Mesenteric fat pad (tissue), 1 donor: ENCODE data around the gene PHF19. TPM values are rescaled to one million over a fixed set of nuclear protein-coding genes. Genes with fewer than 3 reads are reported as not detected.

ENCODE experiments used
- DNase-seq: peaks from one replicate; pipeline ENCODE4 v3.0.0-alpha.2; 2020; ENCODE audit warnings: low spot score
- total RNA-seq: library from RNA; stranded (reverse); fragmentation: NEBNext Ultra II Directional; extraction: Animal tissue kit (Norgen Biotek cat#: 25700); gene quantifications from one replicate; pipeline ENCODE4 v1.2.1, GENCODE V29; 2021
- donor health status: DM: yes; HTN: yes; CAD: no.

Gene PHF19
- total RNA-seq, 1 donor from 2014 or later, result 13.7 TPM

- no peak for DNase-seq
Observed at GRCh38 chr9:120815075-120815474, 61.9 kb downstream of the PHF19 start.

DNA sequence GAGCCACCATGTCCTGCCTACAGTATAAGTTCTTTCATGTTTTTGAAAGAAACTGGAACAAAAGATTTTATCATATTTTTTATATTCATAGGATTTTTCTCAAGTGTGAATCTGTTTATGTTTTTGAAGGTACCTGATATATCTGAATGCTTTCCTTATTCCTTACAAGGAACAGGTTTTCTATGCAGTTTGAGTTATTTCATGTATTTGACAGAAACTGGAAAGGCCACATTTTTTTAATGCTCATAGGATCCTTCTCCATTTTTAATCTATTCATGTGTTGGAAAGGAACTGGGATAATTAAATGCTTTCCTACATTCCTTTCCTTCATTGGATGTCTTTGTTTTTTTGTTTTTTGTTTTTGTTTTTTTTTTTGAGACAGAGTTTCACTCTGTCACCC lies 68.1 kb downstream of the PHF19 start:
- DNase-seq, result no peak

DNA sequence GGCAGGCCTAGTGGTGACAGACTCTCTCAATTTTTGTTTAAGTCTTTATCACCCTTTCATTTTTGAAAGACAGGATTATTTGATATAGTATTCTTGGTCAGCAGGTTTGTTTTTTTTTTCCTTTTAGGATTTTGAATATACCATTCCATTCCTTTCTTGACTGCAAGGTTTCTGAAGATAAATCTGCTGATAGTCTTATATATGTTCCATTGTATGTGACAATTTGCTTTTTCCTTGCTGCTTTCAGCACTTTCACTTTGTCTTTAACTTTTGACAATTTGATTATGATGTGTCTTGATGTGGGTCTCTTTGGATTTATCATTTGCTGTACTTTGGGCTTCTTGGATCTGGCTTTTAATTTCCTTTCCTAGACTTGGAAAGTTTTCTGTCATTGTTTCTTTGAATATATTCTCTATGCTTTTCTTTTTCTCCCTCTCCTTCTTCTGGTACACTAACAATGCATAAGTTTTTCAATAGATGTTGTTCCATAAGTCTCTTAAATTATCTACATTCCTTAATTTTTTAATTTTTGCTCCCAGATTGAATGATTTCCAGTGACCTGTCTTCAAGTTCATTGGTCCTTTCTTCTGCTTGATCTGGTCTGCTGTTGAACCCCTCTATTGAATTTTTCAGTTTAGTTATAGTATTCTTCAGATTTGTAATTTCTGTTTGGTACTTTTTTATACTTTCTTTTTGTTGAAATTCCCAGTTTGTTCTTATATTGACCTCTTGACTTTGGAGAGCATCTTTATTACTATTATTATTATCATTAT lies 69.2 kb downstream of the PHF19 start:
- no peak for DNase-seq

Other genes starting within 250 kb of the PHF19 start
- gene MEGF9, start 162.7 kb downstream of the PHF19 start, total RNA-seq, result 24.5 TPM
- 66.9 TPM for gene FBXW2, start 83.8 kb downstream of the PHF19 start, total RNA-seq
- gene PSMD5, start 34.3 kb downstream of the PHF19 start, total RNA-seq, result 54.6 TPM
- gene TRAF1, start 49.6 kb upstream of the PHF19 start, total RNA-seq, result 1.6 TPM
- gene C5, start 173.1 kb upstream of the PHF19 start, total RNA-seq, result 2.1 TPM
- gene CNTRL, start 197.8 kb upstream of the PHF19 start, total RNA-seq, result 12.7 TPM